Measurements from ENCODE around the gene CDH4. TPM values are rescaled to one million over a fixed set of nuclear protein-coding genes. Genes with fewer than 3 reads are reported as not detected.

CDH4 gene
- total and polyA plus RNA-seq, 7 donors = under 0.01 to 0.06 TPM; not detected in 5

- Histone ChIP-seq H3K36me3 (no peaks in the 10 kb centered on the region), H3K27me3 (peaks cover 0 to 31% (median 7%) of the 10 kb centered on the region in 3 donors), H3K27ac (no peak overlapping the region), H3K9me3 (no peaks in the 10 kb centered on the region), H3K4me3 (no peak overlapping the region), H3K4me1 (no peaks in the 10 kb centered on the region)
- no peak for DNase-seq
- TF ChIP-seq POLR2AphosphoS5 (IDR thresholded peaks at IDR 0.05) (no peak), EP300 (IDR thresholded peaks at IDR 0.05) (no peak), POLR2A (IDR thresholded peaks at IDR 0.05) (no peak), CTCF (IDR thresholded peaks at IDR 0.05) (no peak)
- WGBS, 2 donors = 42 to 45% methylated on average over 12 of the region's 12 CpGs
- intact Hi-C loops (cut with DNase I) = no loop called here
Observed at GRCh38 chr20:61317966-61318530, 66.0 kb downstream of the CDH4 start.

- peaks cover 0 to 28% (median 7%) of the 10 kb centered on the region in 3 donors for H3K27me3 ChIP-seq
- DNase-seq = no peak
- H3K36me3 ChIP-seq = no peaks in the 10 kb centered on the region
- no peak overlapping the region for H3K4me3 ChIP-seq
- intact Hi-C loops (cut with DNase I) = no loop called here
- no peaks in the 10 kb centered on the region for H3K4me1 ChIP-seq
- TF ChIP-seq POLR2AphosphoS5 (IDR thresholded peaks at IDR 0.05) (no peak), CTCF (IDR thresholded peaks at IDR 0.05) (no peak), POLR2A (IDR thresholded peaks at IDR 0.05) (no peak), EP300 (IDR thresholded peaks at IDR 0.05) (no peak)
- WGBS, 2 donors = 69 to 75% methylated on average over 21 of the region's 21 CpGs
- no peaks in the 10 kb centered on the region for H3K9me3 ChIP-seq
- no peak overlapping the region for H3K27ac ChIP-seq
Observed at GRCh38 chr20:61320691-61321425, 68.8 kb downstream of the CDH4 start.

GRCh38 chr20:61321481-61321880 lies 69.4 kb downstream of the CDH4 start:
- Histone ChIP-seq H3K4me3 (no peak overlapping the region), H3K27me3 (peaks cover 0 to 24% (median 7%) of the 10 kb centered on the region in 3 donors), H3K36me3 (no peaks in the 10 kb centered on the region), H3K27ac (no peak overlapping the region), H3K9me3 (no peaks in the 10 kb centered on the region), H3K4me1 (no peaks in the 10 kb centered on the region)
- WGBS, 2 donors = 88 to 92% methylated on average over 13 of the region's 13 CpGs
- intact Hi-C loops (cut with DNase I) = no loop called here
- peak; percentile 24 for DNase-seq
- no peak for TF ChIP-seq EP300 (IDR thresholded peaks at IDR 0.05)
- TF ChIP-seq POLR2A (IDR thresholded peaks at IDR 0.05) = no peak
- TF ChIP-seq CTCF (IDR thresholded peaks at IDR 0.05) = no peak
- TF ChIP-seq POLR2AphosphoS5 (IDR thresholded peaks at IDR 0.05) = no peak

- Histone ChIP-seq H3K27ac (no peak overlapping the region), H3K36me3 (no peaks in the 10 kb centered on the region), H3K27me3 (peaks cover 0 to 20% (median 7%) of the 10 kb centered on the region in 3 donors), H3K9me3 (no peaks in the 10 kb centered on the region), H3K4me1 (no peaks in the 10 kb centered on the region), H3K4me3 (no peak overlapping the region)
- 75 to 80% methylated on average over 14 of the region's 14 CpGs for WGBS, 2 donors
- intact Hi-C loops (cut with DNase I) = no loop called here
- peak; percentile 36 for DNase-seq
- TF ChIP-seq POLR2AphosphoS5 (IDR thresholded peaks at IDR 0.05) = no peak
- no peak for TF ChIP-seq CTCF (IDR thresholded peaks at IDR 0.05)
- TF ChIP-seq EP300 (IDR thresholded peaks at IDR 0.05) = no peak
Observed at GRCh38 chr20:61322151-61322865, 70.2 kb downstream of the CDH4 start.

Data from sigmoid colon (tissue), 7 donors.